H1 (cell line): ENCODE measurements around the gene PLEKHG4. TPM values are rescaled to one million over a fixed set of nuclear protein-coding genes. Genes with fewer than 3 reads are reported as not detected.

Experiments used
- BCL11A ChIP-seq, 2 experiments: IDR thresholded peaks; one replicate each; pipeline ENCODE4 v1.6.1; 2011; ENCODE audit warnings: low read depth in 2 of 2, low read length in 2 of 2, mild to moderate bottlenecking in 2 of 2
- CBX5 ChIP-seq: fragments of 300-800, 300-1000 bp; sonication (generic); IDR thresholded peaks from 2 replicates; pipeline ENCODE4 v1.7.1; 2016; ENCODE audit warnings: antibody characterized with exemption, low read length, low read depth
- CEBPB ChIP-seq: IDR thresholded peaks from 2 replicates; pipeline ENCODE4 v1.6.1; 2012; ENCODE audit warnings: low read depth, low read length
- CREB1 ChIP-seq: IDR thresholded peaks from 2 replicates; pipeline ENCODE4 v1.6.1; 2012; ENCODE audit warnings: inconsistent platforms
- EZH2 ChIP-seq: fragments of 200-600 bp; sonication (generic); IDR thresholded peaks from 2 replicates; pipeline ENCODE4 v1.7.1; 2012; ENCODE audit warnings: low read depth, mild to moderate bottlenecking, moderate library complexity, low read length, inconsistent platforms; ENCODE audit not compliant: severe bottlenecking
- FOSL1 ChIP-seq: IDR thresholded peaks from 2 replicates; pipeline ENCODE4 v1.6.1; 2011; ENCODE audit warnings: mild to moderate bottlenecking, low read depth, low read length, moderate library complexity; ENCODE audit not compliant: insufficient read depth
- GTF2F1 ChIP-seq: IDR thresholded peaks from 2 replicates; pipeline ENCODE4 v1.6.1; 2012; ENCODE audit warnings: low read depth, low read length, improper control_type of control experiment, borderline replicate concordance
- MAFK ChIP-seq: IDR thresholded peaks from 2 replicates; pipeline ENCODE4 v1.6.1; 2012; ENCODE audit warnings: low read depth, mild to moderate bottlenecking, improper control_type of control experiment, low read length
- NRF1 ChIP-seq: IDR thresholded peaks from 2 replicates; pipeline ENCODE4 v1.6.1; 2011; ENCODE audit warnings: mild to moderate bottlenecking, low read depth, low read length, improper control_type of control experiment
- RBBP5 ChIP-seq: IDR thresholded peaks from 2 replicates; pipeline ENCODE4 v1.7.1; 2012; ENCODE audit warnings: low read depth, mild to moderate bottlenecking, inconsistent platforms, low read length, moderate library complexity, borderline replicate concordance
- RXRA ChIP-seq: IDR thresholded peaks from 2 replicates; pipeline ENCODE4 v1.6.1; 2011; ENCODE audit warnings: low read depth, mild to moderate bottlenecking, low read length, moderate library complexity; ENCODE audit not compliant: insufficient read depth
- SIX5 ChIP-seq: IDR thresholded peaks from 2 replicates; pipeline ENCODE4 v1.6.1; 2011; ENCODE audit warnings: mild to moderate bottlenecking, low read depth, low read length
- SRF ChIP-seq: IDR thresholded peaks from 2 replicates; pipeline ENCODE4 v1.6.1; 2011; ENCODE audit warnings: mild to moderate bottlenecking, low read depth, low read length, moderate library complexity
- TAF7 ChIP-seq: optimal IDR thresholded peaks from 2 replicates; pipeline ENCODE3; 2011; ENCODE audit warnings: low read depth, mild to moderate bottlenecking, inconsistent platforms, low read length, moderate library complexity, borderline replicate concordance
- TBP ChIP-seq: IDR thresholded peaks from 2 replicates; pipeline ENCODE4 v1.6.1; 2011; ENCODE audit warnings: low read depth, low read length, improper control_type of control experiment
- TCF12 ChIP-seq: IDR thresholded peaks from 2 replicates; pipeline ENCODE4 v1.6.1; 2011; ENCODE audit warnings: low read depth, mild to moderate bottlenecking, low read length
- ZNF274 ChIP-seq: IDR thresholded peaks from 2 replicates; pipeline ENCODE4 v1.7.0; 2012; ENCODE audit warnings: low read length, borderline replicate concordance; ENCODE audit errors: extremely low read depth
- polyA plus RNA-seq, 7 experiments: library from polyadenylated mRNA; depleted of rRNA in 3 of 7; stranded (reverse) in 5 of 7; unstranded in 2 of 7; fragments of >200 nt in 5 of 7; fragments of 200-250 nt in 2 of 7; gene quantifications; 1 replicate in 5 of 7; 2 replicates in 1 of 7; 4 replicates in 1 of 7; pipeline versions ENCODE4 v1.2.1 to v1.2.3, GENCODE V29; 2011 to 2013; ENCODE audit warnings: missing spikeins in 2 of 7, mixed read lengths in 2 of 7
- total RNA-seq: library from RNA; stranded (reverse); fragmentation: NEBNext Ultra II Directional; extraction: Animal tissue kit (Norgen Biotek cat#: 25700); gene quantifications from 2 replicates; pipeline ENCODE4 v1.2.1, GENCODE V29; 2021
- TF ChIP-seq, protein P1 (sequence below): IDR thresholded peaks from 2 replicates; pipeline ENCODE4 v1.6.1; 2012; ENCODE audit warnings: inconsistent platforms

Gene PLEKHG4
- total and polyA plus RNA-seq, 2 of the 8 experiments (the other 6 are each of a cell fraction or from before 2014, with no cell fraction given) = 7.7 to 11.1 TPM

DNA sequence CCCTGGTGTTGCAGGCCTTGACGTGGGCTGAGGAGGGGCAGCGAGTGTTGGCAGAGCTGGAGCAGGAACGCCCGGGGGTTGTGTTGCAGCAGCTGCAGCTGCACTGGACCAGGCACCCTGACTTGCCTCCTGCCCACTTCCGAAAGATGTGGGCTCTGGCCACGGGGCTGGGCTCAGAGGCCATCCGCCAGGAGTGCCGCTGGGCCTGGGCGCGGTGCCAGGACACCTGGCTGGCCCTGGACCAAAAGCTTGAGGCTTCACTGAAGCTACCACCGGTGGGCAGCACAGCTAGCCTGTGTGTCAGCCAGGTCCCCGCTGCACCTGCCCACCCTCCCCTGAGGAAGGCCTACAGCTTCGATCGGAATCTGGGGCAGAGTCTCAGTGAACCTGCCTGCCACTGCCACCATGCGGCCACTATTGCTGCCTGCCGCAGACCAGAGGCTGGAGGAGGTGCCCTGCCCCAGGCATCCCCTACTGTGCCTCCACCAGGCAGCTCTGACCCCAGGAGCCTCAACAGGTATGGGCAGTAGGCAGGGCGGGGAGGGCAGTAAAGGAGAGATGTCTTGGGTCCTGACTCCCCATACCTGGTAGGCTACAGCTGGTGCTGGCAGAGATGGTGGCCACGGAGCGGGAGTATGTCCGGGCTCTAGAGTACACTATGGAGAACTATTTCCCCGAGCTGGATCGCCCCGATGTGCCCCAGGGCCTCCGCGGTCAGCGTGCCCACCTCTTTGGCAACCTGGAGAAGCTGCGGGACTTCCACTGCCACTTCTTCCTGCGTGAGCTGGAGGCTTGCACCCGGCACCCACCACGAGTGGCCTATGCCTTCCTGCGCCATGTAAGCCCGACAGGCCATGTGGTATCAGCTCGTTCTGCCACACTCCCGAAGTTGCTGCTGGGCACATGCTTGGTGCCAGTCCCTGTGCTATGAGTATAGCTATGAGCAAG lies 5.6 kb downstream of the PLEKHG4 start (continued):
- TF ChIP-seq RBBP5 (no peak), RXRA (no peak), NRF1 (no peak), TAF7 (peak; percentile 23), TBP (no peak), BCL11A (IDR thresholded peaks at IDR 0.05; ENCODE audit: low read depth in 2 of 2, low read length in 2 of 2) (no peak), TCF12 (no peak), ZNF274 (no peak), CREB1 (0 out of 2 replicates have a peak, but pooled peaks have one; percentile 33), FOSL1 (no peak), MAFK (no peak), SRF (no peak), SIX5 (no peak), CEBPB (no peak), GTF2F1 (no peak), EZH2 (no peak), CBX5 (no peak)
- TF ChIP-seq, protein P1, sequence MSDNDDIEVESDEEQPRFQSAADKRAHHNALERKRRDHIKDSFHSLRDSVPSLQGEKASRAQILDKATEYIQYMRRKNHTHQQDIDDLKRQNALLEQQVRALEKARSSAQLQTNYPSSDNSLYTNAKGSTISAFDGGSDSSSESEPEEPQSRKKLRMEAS = peak; percentile 59
